ENCODE data around the gene SLC16A8.

Gene SLC16A8

GRCh38 chr22:38074181-38075104 lies 9.5 kb downstream of the SLC16A8 start:
- H3K9me3 ChIP-seq (ENCODE audit: insufficient read depth, low read depth, low read length) = no peaks in the 10 kb centered on the region
- no peaks in the 10 kb centered on the region for H3K4me1 ChIP-seq (ENCODE audit: insufficient read depth, low read length)
- no peak overlapping the region for H3K9ac ChIP-seq (ENCODE audit: low read depth, low read length)
- no peak overlapping the region for H3K27ac ChIP-seq (ENCODE audit: low read length)
- H3K4me3 ChIP-seq (ENCODE audit: low read length) = no peak overlapping the region
- peaks cover 1% of the 10 kb centered on the region; the same call in 1 of the 2 replicates for H3K27me3 ChIP-seq (ENCODE audit: insufficient read depth, low read length)
- peaks cover 39% of the 10 kb centered on the region for H3K36me3 ChIP-seq (ENCODE audit: insufficient read depth, low read depth, low read length)

GRCh38 chr22:38073150-38074130 lies 10.5 kb downstream of the SLC16A8 start:
- no peak overlapping the region for H3K27ac ChIP-seq (ENCODE audit: low read length)
- H3K27me3 ChIP-seq (ENCODE audit: insufficient read depth, low read length) = no peaks in the 10 kb centered on the region
- H3K9ac ChIP-seq (ENCODE audit: low read depth, low read length) = no peak overlapping the region
- peaks cover 46% of the 10 kb centered on the region for H3K36me3 ChIP-seq (ENCODE audit: insufficient read depth, low read depth, low read length)
- no peaks in the 10 kb centered on the region for H3K9me3 ChIP-seq (ENCODE audit: insufficient read depth, low read depth, low read length)
- no peak overlapping the region for H3K4me3 ChIP-seq (ENCODE audit: low read length)
- no peaks in the 10 kb centered on the region for H3K4me1 ChIP-seq (ENCODE audit: insufficient read depth, low read length)

- no peak overlapping the region for H3K9ac ChIP-seq (ENCODE audit: low read depth, low read length)
- no peaks in the 10 kb centered on the region for H3K9me3 ChIP-seq (ENCODE audit: insufficient read depth, low read depth, low read length)
- no peaks in the 10 kb centered on the region for H3K27me3 ChIP-seq (ENCODE audit: insufficient read depth, low read length)
- H3K36me3 ChIP-seq (ENCODE audit: insufficient read depth, low read depth, low read length) = peaks cover 48% of the 10 kb centered on the region
- H3K27ac ChIP-seq (ENCODE audit: low read length) = no peak overlapping the region
- no peaks in the 10 kb centered on the region for H3K4me1 ChIP-seq (ENCODE audit: insufficient read depth, low read length)
- H3K4me3 ChIP-seq (ENCODE audit: low read length) = no peak overlapping the region
These were observed 11.4 kb downstream of the SLC16A8 start for GRCh38 chr22:38072322-38073149.

GRCh38 chr22:38071421-38072321 lies 12.3 kb downstream of the SLC16A8 start:
- H3K4me3 ChIP-seq (ENCODE audit: low read length) = no peak overlapping the region
- H3K9me3 ChIP-seq (ENCODE audit: insufficient read depth, low read depth, low read length) = no peaks in the 10 kb centered on the region
- no peak overlapping the region for H3K27ac ChIP-seq (ENCODE audit: low read length)
- no peaks in the 10 kb centered on the region for H3K27me3 ChIP-seq (ENCODE audit: insufficient read depth, low read length)
- no peaks in the 10 kb centered on the region for H3K4me1 ChIP-seq (ENCODE audit: insufficient read depth, low read length)
- peaks cover 51% of the 10 kb centered on the region for H3K36me3 ChIP-seq (ENCODE audit: insufficient read depth, low read depth, low read length)
- H3K9ac ChIP-seq (ENCODE audit: low read depth, low read length) = no peak overlapping the region

GRCh38 chr22:38070250-38070921 lies 13.6 kb downstream of the SLC16A8 start:
- Histone ChIP-seq H3K9me3 (ENCODE audit: insufficient read depth, low read depth, low read length) (no peaks in the 10 kb centered on the region), H3K9ac (ENCODE audit: low read depth, low read length) (no peak overlapping the region), H3K4me1 (ENCODE audit: insufficient read depth, low read length) (no peaks in the 10 kb centered on the region), H3K27ac (ENCODE audit: low read length) (no peak overlapping the region), H3K36me3 (ENCODE audit: insufficient read depth, low read depth, low read length) (peaks cover 64% of the 10 kb centered on the region), H3K27me3 (ENCODE audit: insufficient read depth, low read length) (no peaks in the 10 kb centered on the region), H3K4me3 (ENCODE audit: low read length) (no peak overlapping the region)

GRCh38 chr22:38069372-38070249 lies 14.4 kb downstream of the SLC16A8 start:
- Histone ChIP-seq H3K27me3 (ENCODE audit: insufficient read depth, low read length) (no peaks in the 10 kb centered on the region), H3K36me3 (ENCODE audit: insufficient read depth, low read depth, low read length) (peaks cover 71% of the 10 kb centered on the region), H3K4me1 (ENCODE audit: insufficient read depth, low read length) (no peaks in the 10 kb centered on the region), H3K9me3 (ENCODE audit: insufficient read depth, low read depth, low read length) (no peaks in the 10 kb centered on the region), H3K27ac (ENCODE audit: low read length) (no peak overlapping the region), H3K4me3 (ENCODE audit: low read length) (no peak overlapping the region), H3K9ac (ENCODE audit: low read depth, low read length) (no peak overlapping the region)

- H3K9ac ChIP-seq (ENCODE audit: low read depth, low read length) = no peak overlapping the region
- no peak overlapping the region for H3K4me3 ChIP-seq (ENCODE audit: low read length)
- no peak overlapping the region for H3K27ac ChIP-seq (ENCODE audit: low read length)
- H3K4me1 ChIP-seq (ENCODE audit: insufficient read depth, low read length) = no peaks in the 10 kb centered on the region
- no peaks in the 10 kb centered on the region for H3K27me3 ChIP-seq (ENCODE audit: insufficient read depth, low read length)
- H3K9me3 ChIP-seq (ENCODE audit: insufficient read depth, low read depth, low read length) = no peaks in the 10 kb centered on the region
- peaks cover 69% of the 10 kb centered on the region for H3K36me3 ChIP-seq (ENCODE audit: insufficient read depth, low read depth, low read length)
These were observed 15.2 kb downstream of the SLC16A8 start for GRCh38 chr22:38068641-38069371.

- H3K4me1 ChIP-seq (ENCODE audit: insufficient read depth, low read length) = no peaks in the 10 kb centered on the region
- H3K27me3 ChIP-seq (ENCODE audit: insufficient read depth, low read length) = no peaks in the 10 kb centered on the region
- H3K9me3 ChIP-seq (ENCODE audit: insufficient read depth, low read depth, low read length) = no peaks in the 10 kb centered on the region
- no peak overlapping the region for H3K9ac ChIP-seq (ENCODE audit: low read depth, low read length)
- peaks cover 61% of the 10 kb centered on the region for H3K36me3 ChIP-seq (ENCODE audit: insufficient read depth, low read depth, low read length)
- H3K27ac ChIP-seq (ENCODE audit: low read length) = no peak overlapping the region
- H3K4me3 ChIP-seq (ENCODE audit: low read length) = no peak overlapping the region
These were observed 16.1 kb downstream of the SLC16A8 start for GRCh38 chr22:38067761-38068360.

GRCh38 chr22:38067028-38067415 lies 17.0 kb downstream of the SLC16A8 start:
- no peak overlapping the region for H3K27ac ChIP-seq (ENCODE audit: low read length)
- H3K4me1 ChIP-seq (ENCODE audit: insufficient read depth, low read length) = no peaks in the 10 kb centered on the region
- H3K27me3 ChIP-seq (ENCODE audit: insufficient read depth, low read length) = no peaks in the 10 kb centered on the region
- H3K4me3 ChIP-seq (ENCODE audit: low read length) = no peak overlapping the region
- no peaks in the 10 kb centered on the region for H3K9me3 ChIP-seq (ENCODE audit: insufficient read depth, low read depth, low read length)
- H3K9ac ChIP-seq (ENCODE audit: low read depth, low read length) = no peak overlapping the region
- H3K36me3 ChIP-seq (ENCODE audit: insufficient read depth, low read depth, low read length) = peaks cover 57% of the 10 kb centered on the region

Measured in iPS-20b (cell line).